Neuronal stem cell (in vitro differentiated cells): ENCODE results near the gene PITPNM3.

ENCODE experiments used
- DNase-seq: peaks from one replicate; pipeline ENCODE4 v3.0.0-alpha.2; 2013; ENCODE audit warnings: low spot score
- H2AFZ ChIP-seq: one replicate; pipeline ENCODE4 v1.6.1; 2013; ENCODE audit warnings: mild to moderate bottlenecking, low read length, inconsistent platforms
- H2AK5ac ChIP-seq: 2 replicates; pipeline ENCODE4 v1.6.1; 2013; ENCODE audit warnings: low read depth, mild to moderate bottlenecking, inconsistent platforms, low read length, moderate library complexity, mixed read lengths
- H2BK120ac ChIP-seq: 2 replicates; pipeline ENCODE4 v1.6.1; 2013; ENCODE audit warnings: low read depth, mild to moderate bottlenecking, inconsistent platforms, low read length, moderate library complexity, mixed read lengths
- H2BK12ac ChIP-seq: one replicate; pipeline ENCODE4 v1.6.1; 2013; ENCODE audit warnings: low read length, inconsistent platforms
- H2BK15ac ChIP-seq: 2 replicates; pipeline ENCODE4 v1.6.1; 2013; ENCODE audit warnings: mild to moderate bottlenecking, low read length, inconsistent platforms, mixed read lengths
- H2BK5ac ChIP-seq: one replicate; pipeline ENCODE4 v1.6.1; 2013; ENCODE audit warnings: inconsistent platforms, mild to moderate bottlenecking, low read length, moderate library complexity
- H3K14ac ChIP-seq: one replicate; pipeline ENCODE4 v1.6.1; 2013; ENCODE audit warnings: low read length, inconsistent platforms
- H3K18ac ChIP-seq: 2 replicates; pipeline ENCODE4 v1.6.1; 2013; ENCODE audit warnings: low read length, inconsistent platforms
- H3K23ac ChIP-seq: 2 replicates; pipeline ENCODE4 v1.6.1; 2013; ENCODE audit warnings: low read depth, mild to moderate bottlenecking, mixed read lengths, low read length, inconsistent platforms; ENCODE audit not compliant: poor library complexity
- H3K27ac ChIP-seq: replicated peaks from 3 replicates; pipeline ENCODE4 v1.5.1; 2013; ENCODE audit warnings: low read length, inconsistent platforms
- H3K27me3 ChIP-seq, 3 experiments: 2 replicates each; pipeline ENCODE4 v1.6.1; 2013; ENCODE audit warnings: low read length in 3 of 3, mild to moderate bottlenecking in 2 of 3, inconsistent platforms in 1 of 3, low read depth in 1 of 3, mixed read lengths in 1 of 3, moderate library complexity in 1 of 3; ENCODE audit not compliant: control insufficient read depth in 3 of 3, insufficient read depth in 3 of 3
- H3K36me3 ChIP-seq, 2 donors: replicated peaks in 1 of 2; 2 replicates each; pipeline ENCODE4 v1.6.1; 2013; ENCODE audit warnings: low read length in 2 of 2; ENCODE audit not compliant: control insufficient read depth in 2 of 2, insufficient read depth in 2 of 2
- H3K4ac ChIP-seq: 2 replicates; pipeline ENCODE4 v1.6.1; 2013; ENCODE audit warnings: inconsistent platforms, mild to moderate bottlenecking, low read length, moderate library complexity
- H3K4me1 ChIP-seq, 2 donors: 1 replicate in 1 of 2; 2 replicates in 1 of 2; pipeline ENCODE4 v1.6.1; 2013; ENCODE audit warnings: low read length in 2 of 2, low read depth in 1 of 2; ENCODE audit not compliant: control insufficient read depth in 2 of 2, insufficient read depth in 1 of 2
- H3K4me2 ChIP-seq: one replicate; pipeline ENCODE4 v1.6.1; 2013; ENCODE audit warnings: mild to moderate bottlenecking, low read length, inconsistent platforms; ENCODE audit not compliant: insufficient read depth, poor library complexity, severe bottlenecking
- H3K4me3 ChIP-seq, 2 donors: 2 replicates each; pipeline ENCODE4 v1.5.1; 2013; ENCODE audit warnings: low read length in 2 of 2, mild to moderate bottlenecking in 2 of 2, inconsistent platforms in 1 of 2, moderate library complexity in 1 of 2
- H3K79me1 ChIP-seq: one replicate; pipeline ENCODE4 v1.6.1; 2013; ENCODE audit warnings: low read depth, mild to moderate bottlenecking, inconsistent platforms, low read length, moderate library complexity
- H3K9ac ChIP-seq: one replicate; pipeline ENCODE4 v1.6.1; 2013; ENCODE audit warnings: mild to moderate bottlenecking, low read depth, low read length, inconsistent platforms; ENCODE audit not compliant: poor library complexity
- H3K9me3 ChIP-seq, 2 donors: replicated peaks in 1 of 2; 2 replicates each; pipeline versions ENCODE3 to v1.6.1; 2013; ENCODE audit warnings: low read length in 2 of 2, mild to moderate bottlenecking in 2 of 2, inconsistent platforms in 1 of 2, low read depth in 1 of 2, mixed read lengths in 1 of 2, moderate library complexity in 1 of 2; ENCODE audit not compliant: control insufficient read depth in 2 of 2, insufficient read depth in 1 of 2
- H4K8ac ChIP-seq: one replicate; pipeline ENCODE4 v1.6.1; 2013; ENCODE audit warnings: low read depth, mild to moderate bottlenecking, inconsistent platforms, low read length, moderate library complexity
- H4K91ac ChIP-seq: one replicate; pipeline ENCODE4 v1.6.1; 2013; ENCODE audit warnings: low read length, low read depth, mild to moderate bottlenecking, inconsistent platforms; ENCODE audit not compliant: poor library complexity
- WGBS, 2 donors: extraction: QIAGEN DNeasy Blood & Tissue Kit; methylation state at CpG; one replicate each; pipeline ENCODE4 v1.1.7; 2013; ENCODE audit warnings: missing lambda C conversion rate in 2 of 2, mixed read lengths in 1 of 2; ENCODE audit not compliant: insufficient read length in 2 of 2, insufficient replicate concordance in 1 of 2; ENCODE audit errors: extremely low coverage in 2 of 2; 5-methylcytosine and 5-hydroxymethylcytosine counted together

PITPNM3 gene

GRCh38 chr17:6422654-6423241, 133.6 kb downstream of the PITPNM3 start:
- H3K27me3 ChIP-seq, result peaks cover 0 to 5% (median 0%) of the 10 kb centered on the region in 3 experiments
- no peaks in the 10 kb centered on the region for H3K79me1 ChIP-seq
- no peaks in the 10 kb centered on the region for H3K36me3 ChIP-seq
- peak overlapping the region; percentile 5 for H3K18ac ChIP-seq
- H3K4me1 ChIP-seq, result peaks cover 0 to 7% of the 10 kb centered on the region in 2 donors
- peak overlapping the region; percentile 24 for H3K9ac ChIP-seq
- no peak overlapping the region for H3K4me2 ChIP-seq
- no peak overlapping the region for H2BK5ac ChIP-seq
- H2BK15ac ChIP-seq, result peak overlapping the region; percentile 75
- no peaks in the 10 kb centered on the region for H3K9me3 ChIP-seq
- H2AK5ac ChIP-seq, result peak overlapping the region; percentile 43
- H2BK120ac ChIP-seq, result peak overlapping the region; percentile 72
- peak overlapping the region; percentile 47 for H2BK12ac ChIP-seq
- H3K4ac ChIP-seq, result no peak overlapping the region
- no CpG with 5 or more reads among the region's 13 CpGs for WGBS, 2 donors
- no peak overlapping the region for H3K14ac ChIP-seq
- H2AFZ ChIP-seq, result peak overlapping the region; percentile 70
- H4K8ac ChIP-seq, result no peak overlapping the region
- H3K4me3 ChIP-seq, result no peak overlapping the region
- no peak overlapping the region for H3K23ac ChIP-seq
- DNase-seq, result no peak
- H4K91ac ChIP-seq, result no peak overlapping the region
- no peak overlapping the region for H3K27ac ChIP-seq

GRCh38 chr17:6421700-6422604, 134.4 kb downstream of the PITPNM3 start:
- Histone ChIP-seq H3K36me3 (no peaks in the 10 kb centered on the region), H3K9ac (no peak overlapping the region), H2BK15ac (peak overlapping the region; percentile 75), H2AK5ac (peak overlapping the region; percentile 43), H3K14ac (no peak overlapping the region), H3K27me3 (peaks cover 0 to 5% (median 0%) of the 10 kb centered on the region in 3 experiments), H2BK12ac (peak overlapping the region; percentile 19), H2AFZ (peak overlapping the region; percentile 70), H3K27ac (no peak overlapping the region), H4K8ac (no peak overlapping the region), H3K4me2 (no peak overlapping the region), H2BK120ac (peak overlapping the region; percentile 72), H3K4ac (no peak overlapping the region), H3K18ac (peak overlapping the region; percentile 60), H4K91ac (no peak overlapping the region), H3K79me1 (no peaks in the 10 kb centered on the region), H3K9me3 (no peaks in the 10 kb centered on the region), H3K23ac (no peak overlapping the region), H2BK5ac (no peak overlapping the region), H3K4me3 (no peak overlapping the region), H3K4me1 (peaks cover 0 to 7% of the 10 kb centered on the region in 2 donors)
- WGBS, 2 donors, result no CpG with 5 or more reads among the region's 13 CpGs
- DNase-seq, result peak; percentile 87

GRCh38 chr17:6420173-6420641, 136.1 kb downstream of the PITPNM3 start:
- Histone ChIP-seq H3K23ac (no peak overlapping the region), H3K14ac (no peak overlapping the region)
- no peak for DNase-seq

GRCh38 chr17:6415616-6416015, 140.7 kb downstream of the PITPNM3 start:
- Histone ChIP-seq H4K8ac (no peak overlapping the region), H3K27me3 (no peaks in the 10 kb centered on the region), H3K18ac (peak overlapping the region; percentile 32), H3K4me1 (peaks cover 0 to 3% of the 10 kb centered on the region in 2 donors), H2AK5ac (no peak overlapping the region), H3K23ac (no peak overlapping the region), H2BK120ac (no peak overlapping the region), H3K4me3 (no peak overlapping the region), H3K4me2 (no peak overlapping the region), H3K14ac (no peak overlapping the region), H2BK12ac (no peak overlapping the region), H3K36me3 (no peaks in the 10 kb centered on the region), H3K4ac (no peak overlapping the region), H4K91ac (no peak overlapping the region), H3K27ac (no peak overlapping the region), H2BK5ac (no peak overlapping the region), H2BK15ac (no peak overlapping the region), H3K79me1 (no peaks in the 10 kb centered on the region), H3K9me3 (no peaks in the 10 kb centered on the region), H3K9ac (no peak overlapping the region), H2AFZ (no peak overlapping the region)
- DNase-seq, result no peak
- WGBS, 2 donors, result no CpG with 5 or more reads among the region's 8 CpGs

More at GRCh38 chr17:6420173-6420641, 136.1 kb downstream of the PITPNM3 start:
- peaks cover 0 to 5% (median 0%) of the 10 kb centered on the region in 3 experiments for H3K27me3 ChIP-seq
- no peak overlapping the region for H3K4me3 ChIP-seq
- H2AK5ac ChIP-seq, result peak overlapping the region; percentile 36
- no peak overlapping the region for H3K4me2 ChIP-seq
- H3K18ac ChIP-seq, result no peak overlapping the region
- H3K9me3 ChIP-seq, result no peaks in the 10 kb centered on the region
- no peak overlapping the region for H3K4ac ChIP-seq
- H2BK120ac ChIP-seq, result no peak overlapping the region
- H3K27ac ChIP-seq, result no peak overlapping the region
- no peak overlapping the region for H2BK12ac ChIP-seq
- H3K79me1 ChIP-seq, result no peaks in the 10 kb centered on the region
- peaks cover 0 to 7% of the 10 kb centered on the region in 2 donors for H3K4me1 ChIP-seq
- no peaks in the 10 kb centered on the region for H3K36me3 ChIP-seq
- no peak overlapping the region for H4K91ac ChIP-seq
- no peak overlapping the region for H2AFZ ChIP-seq
- H4K8ac ChIP-seq, result no peak overlapping the region
- H3K9ac ChIP-seq, result no peak overlapping the region
- no CpG with 5 or more reads among the region's 13 CpGs for WGBS, 2 donors
- peak overlapping the region; percentile 25 for H2BK5ac ChIP-seq
- no peak overlapping the region for H2BK15ac ChIP-seq
